ENCODE data around the gene CUX1.

DNA sequence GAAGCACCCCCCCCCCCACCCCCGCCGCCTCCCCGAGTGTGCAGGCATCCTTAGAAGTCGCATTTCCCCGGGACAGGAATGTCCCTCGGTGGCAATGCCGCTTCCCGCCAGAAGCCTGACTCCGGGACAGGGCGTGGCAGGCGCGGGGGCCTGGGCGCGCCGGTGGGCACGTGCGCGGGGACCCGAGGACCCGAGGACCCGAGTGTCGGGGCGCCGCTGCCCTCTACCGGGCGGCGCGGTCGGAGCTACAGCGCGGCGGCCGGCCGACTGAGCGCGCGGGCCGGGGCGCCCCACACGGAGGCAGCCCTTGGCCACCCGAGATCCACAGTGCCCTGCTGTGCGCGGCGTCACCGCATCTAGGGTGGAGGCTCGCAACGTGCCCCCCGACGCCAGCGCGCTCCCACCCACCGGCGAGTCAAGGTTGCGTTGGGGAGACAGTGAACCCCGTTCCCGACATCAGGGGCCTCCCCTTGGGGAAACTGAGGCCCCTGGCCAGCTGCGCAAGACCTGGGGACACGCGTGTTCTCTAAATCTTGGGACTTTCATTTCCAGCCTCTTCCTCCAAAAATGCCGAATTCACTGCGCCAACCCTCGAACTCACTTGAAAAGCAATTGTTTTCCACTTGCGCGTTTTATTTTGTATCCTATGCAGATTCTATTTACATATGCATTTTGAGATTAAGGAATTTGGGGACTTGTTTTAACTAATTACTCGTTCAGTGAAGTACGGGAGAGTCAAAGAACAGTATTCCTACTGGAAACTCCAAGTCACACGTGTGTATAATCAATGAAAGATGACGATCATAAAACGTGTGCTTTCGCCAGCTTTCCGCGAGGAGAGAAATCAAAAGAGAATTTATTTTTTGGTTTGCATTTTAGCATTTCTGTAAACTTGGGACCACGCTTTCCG lies 3.1 kb upstream of the CUX1 start:
- TF ChIP-seq, protein P1, sequence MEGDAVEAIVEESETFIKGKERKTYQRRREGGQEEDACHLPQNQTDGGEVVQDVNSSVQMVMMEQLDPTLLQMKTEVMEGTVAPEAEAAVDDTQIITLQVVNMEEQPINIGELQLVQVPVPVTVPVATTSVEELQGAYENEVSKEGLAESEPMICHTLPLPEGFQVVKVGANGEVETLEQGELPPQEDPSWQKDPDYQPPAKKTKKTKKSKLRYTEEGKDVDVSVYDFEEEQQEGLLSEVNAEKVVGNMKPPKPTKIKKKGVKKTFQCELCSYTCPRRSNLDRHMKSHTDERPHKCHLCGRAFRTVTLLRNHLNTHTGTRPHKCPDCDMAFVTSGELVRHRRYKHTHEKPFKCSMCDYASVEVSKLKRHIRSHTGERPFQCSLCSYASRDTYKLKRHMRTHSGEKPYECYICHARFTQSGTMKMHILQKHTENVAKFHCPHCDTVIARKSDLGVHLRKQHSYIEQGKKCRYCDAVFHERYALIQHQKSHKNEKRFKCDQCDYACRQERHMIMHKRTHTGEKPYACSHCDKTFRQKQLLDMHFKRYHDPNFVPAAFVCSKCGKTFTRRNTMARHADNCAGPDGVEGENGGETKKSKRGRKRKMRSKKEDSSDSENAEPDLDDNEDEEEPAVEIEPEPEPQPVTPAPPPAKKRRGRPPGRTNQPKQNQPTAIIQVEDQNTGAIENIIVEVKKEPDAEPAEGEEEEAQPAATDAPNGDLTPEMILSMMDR (IDR thresholded peaks at IDR 0.05), result peak; percentile 60
- peak; percentile 54 for TF ChIP-seq EZH2phosphoT487 (IDR thresholded peaks at IDR 0.05)
- peak; percentile 90 for TF ChIP-seq EZH2 (IDR thresholded peaks at IDR 0.05)

All from neural progenitor cell (in vitro differentiated cells).